ENCODE results near the gene PSMB5. TPM values are rescaled to one million over a fixed set of nuclear protein-coding genes. Genes with fewer than 3 reads are reported as not detected.
"Not testable (repeated sequence)": the region's sequence is repeated elsewhere in the genome, so short reads cannot be mapped to it uniquely, and the experiment has no call there.

The PSMB5 gene
- total RNA-seq, 1 donor = 100 TPM

DNA sequence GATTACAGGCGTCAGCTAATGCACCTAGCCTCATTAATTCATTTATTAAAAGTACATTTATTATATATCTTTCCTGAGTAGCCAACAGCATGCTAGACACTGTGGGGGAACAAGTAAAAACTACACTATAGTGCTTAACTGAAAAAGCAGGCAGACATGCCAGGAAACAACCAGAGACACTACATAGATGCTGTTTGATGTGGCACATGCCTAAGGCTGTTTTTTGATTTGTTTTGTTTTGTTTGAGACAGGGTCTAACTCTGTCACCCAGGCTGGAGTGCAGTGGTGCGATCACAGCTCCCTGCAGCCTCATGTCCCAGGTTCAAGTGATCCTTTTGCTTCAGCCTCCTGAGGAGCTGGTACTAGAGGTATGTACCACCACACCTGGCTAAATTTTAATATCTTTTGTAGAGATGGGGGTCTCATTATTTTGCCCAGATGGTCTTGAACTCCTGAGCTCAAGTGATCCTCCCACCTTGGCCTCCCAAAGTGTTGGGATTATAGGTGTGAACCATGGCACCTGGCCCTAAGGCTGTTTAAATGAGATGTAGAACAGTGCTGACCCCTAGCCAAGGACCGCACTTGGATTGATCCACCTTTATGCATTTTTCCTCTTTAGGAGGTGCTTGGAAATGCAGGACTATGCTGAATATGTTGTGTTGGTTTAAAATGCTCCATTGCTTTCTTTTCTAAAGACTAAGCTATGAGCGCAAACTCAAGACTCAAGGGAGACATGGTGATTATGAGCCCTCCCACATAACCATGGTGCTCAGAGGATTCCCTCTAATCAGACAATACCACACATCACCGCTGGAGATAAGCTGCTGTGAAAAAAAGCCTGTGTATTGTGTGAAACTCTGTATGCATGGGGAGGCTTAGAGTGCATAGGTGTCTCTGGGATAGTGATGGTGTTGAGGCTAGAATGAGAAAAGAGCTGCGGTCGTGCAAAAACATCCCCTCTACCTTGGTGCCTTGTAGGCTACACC lies 14.3 kb downstream of the PSMB5 start:
- DNase-seq (ENCODE audit: low read depth in 2 of 3, low spot score in 2 of 3) = no peak

DNA sequence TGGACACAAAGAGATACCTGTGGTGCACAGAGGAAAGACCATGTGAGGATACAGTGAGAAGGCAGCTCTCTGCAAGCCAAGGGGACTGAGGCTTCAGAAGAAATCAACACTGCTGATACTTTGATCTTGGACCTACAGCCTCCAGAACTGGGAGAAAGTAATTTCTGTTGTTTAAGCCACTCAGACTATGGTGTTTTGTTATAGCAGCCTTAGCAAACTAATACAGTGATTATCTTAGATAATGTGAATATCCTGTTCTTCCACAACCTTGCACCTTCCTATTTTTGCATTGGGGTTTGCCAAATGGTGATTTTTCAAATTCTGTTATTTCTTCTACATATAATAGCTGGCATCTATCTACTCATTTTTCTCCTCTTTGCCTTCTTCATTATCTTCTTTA lies 16.6 kb downstream of the PSMB5 start:
- no peak for DNase-seq (ENCODE audit: low read depth in 2 of 3, low spot score in 2 of 3)

- no peak for DNase-seq (ENCODE audit: low read depth in 2 of 3, low spot score in 2 of 3)
Measured at GRCh38 chr14:23017091-23017490, 17.6 kb downstream of the PSMB5 start.

DNA sequence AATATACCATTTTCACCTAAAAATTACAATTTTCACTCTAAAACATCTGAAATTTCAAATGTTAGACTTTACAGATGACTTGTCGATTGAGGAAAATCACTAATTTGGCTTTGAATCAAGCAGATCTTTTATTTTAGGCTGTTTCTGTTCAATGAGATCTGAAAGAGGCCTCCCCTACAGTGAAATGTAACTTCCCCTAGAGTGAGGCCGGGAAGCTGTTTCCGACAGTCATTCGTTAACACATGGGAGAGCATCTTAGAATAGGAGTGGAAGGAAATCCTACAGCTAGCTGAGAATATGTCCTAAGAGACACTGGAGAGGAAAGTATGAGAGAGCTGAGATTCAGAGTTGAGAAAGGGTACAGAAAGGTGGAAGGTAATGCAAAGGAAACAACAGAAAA lies 19.1 kb downstream of the PSMB5 start:
- DNase-seq (ENCODE audit: low read depth in 2 of 3, low spot score in 2 of 3) = no peak

DNA sequence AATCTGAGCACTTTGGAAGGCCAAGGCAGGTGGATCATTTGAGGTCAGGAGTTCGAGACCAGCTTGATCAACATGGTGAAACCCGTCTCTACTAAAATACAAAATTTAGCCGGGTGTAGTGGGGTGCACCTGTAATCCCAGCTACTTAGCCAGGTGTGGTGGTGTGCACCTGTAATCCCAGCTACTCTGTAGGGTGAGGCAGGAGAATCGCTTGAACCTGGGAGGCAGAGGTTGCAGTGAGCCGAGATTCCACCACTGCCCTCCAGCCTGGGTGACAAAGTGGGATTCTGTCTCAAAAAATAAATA lies 21.0 kb downstream of the PSMB5 start:
- not testable (repeated sequence) for DNase-seq (ENCODE audit: low read depth in 2 of 3, low spot score in 2 of 3)

GRCh38 chr14:23013054-23013748 lies 21.5 kb downstream of the PSMB5 start:
- no peak for DNase-seq (ENCODE audit: low read depth in 2 of 3, low spot score in 2 of 3)

GRCh38 chr14:23009939-23010726 lies 24.6 kb downstream of the PSMB5 start, which contains the start of gene C14orf93:
C14orf93 (minus strand) TSS chr14:23010143; CDS start chr14:22999023, 11,120 bp downstream.
- peak in 2 of 3 donors; percentile 73 to 76 for DNase-seq (ENCODE audit: low read depth in 2 of 3, low spot score in 2 of 3)

GRCh38 chr14:23009483-23009938 lies 25.2 kb downstream of the PSMB5 start:
- no peak for DNase-seq (ENCODE audit: low read depth in 2 of 3, low spot score in 2 of 3)

DNA sequence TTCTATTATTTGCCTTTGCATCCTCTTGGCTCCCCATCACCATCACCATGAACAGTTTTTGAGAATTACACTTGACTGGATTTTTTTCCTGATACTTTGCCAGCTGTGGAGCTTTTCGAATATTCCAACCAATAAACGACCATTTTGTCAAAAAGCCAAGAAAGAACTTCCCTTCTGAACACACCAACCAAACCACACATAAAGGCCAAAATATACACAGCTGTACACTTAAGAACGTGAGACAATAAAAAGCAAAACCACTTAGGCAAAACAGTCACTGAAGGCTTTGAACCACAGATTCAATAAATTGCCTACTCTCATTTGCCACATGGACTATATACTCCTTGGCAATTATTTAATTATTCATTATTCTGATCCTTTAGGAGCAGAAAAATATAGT lies 25.9 kb downstream of the PSMB5 start:
- no peak for DNase-seq (ENCODE audit: low read depth in 2 of 3, low spot score in 2 of 3)

GRCh38 chr14:23006544-23007419 lies 27.9 kb downstream of the PSMB5 start:
- peak; percentile 87 to 99 (median 98) for DNase-seq (ENCODE audit: low read depth in 2 of 3, low spot score in 2 of 3)

- DNase-seq (ENCODE audit: low read depth in 2 of 3, low spot score in 2 of 3) = no peak
Measured at GRCh38 chr14:23006188-23006534, 28.5 kb downstream of the PSMB5 start.

DNA sequence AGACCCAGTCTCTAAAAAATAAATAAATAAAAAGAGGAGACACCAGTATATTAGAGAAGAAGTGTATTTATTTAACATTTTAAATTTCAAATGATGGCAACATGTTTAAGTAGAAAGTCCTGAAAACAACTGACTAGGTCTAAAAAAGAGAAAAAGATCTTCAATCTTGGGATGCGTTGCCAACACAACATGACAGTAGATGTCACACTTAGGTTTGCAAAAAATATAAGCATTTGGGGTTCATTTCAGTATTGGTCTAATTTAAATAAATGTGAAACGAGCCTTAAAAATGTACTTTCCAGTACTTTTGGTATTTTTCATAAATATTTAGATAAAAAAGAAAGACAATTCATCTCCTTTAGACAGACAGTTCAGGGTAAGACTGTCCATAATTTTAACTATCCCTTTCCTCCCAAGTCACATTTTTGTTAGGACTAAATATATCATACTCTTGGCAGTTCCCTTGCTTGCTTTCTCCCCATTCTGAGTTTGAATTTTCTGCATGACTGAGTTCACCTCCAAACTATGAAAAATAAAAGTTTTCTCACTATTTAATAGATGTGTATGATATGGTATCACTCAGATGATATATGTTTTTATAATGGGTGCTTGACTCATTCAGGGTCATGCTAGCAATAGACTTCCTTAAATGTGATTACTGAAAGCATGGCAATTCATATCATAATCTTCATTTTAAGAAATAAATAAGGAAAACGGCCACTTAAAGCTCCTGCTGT lies 29.1 kb downstream of the PSMB5 start:
- DNase-seq (ENCODE audit: low read depth in 2 of 3, low spot score in 2 of 3) = no peak

- DNase-seq (ENCODE audit: low read depth in 2 of 3, low spot score in 2 of 3) = not testable (repeated sequence)
Measured at GRCh38 chr14:23004274-23004673, 30.4 kb downstream of the PSMB5 start.

GRCh38 chr14:23002592-23002991 lies 32.1 kb downstream of the PSMB5 start:
- DNase-seq (ENCODE audit: low read depth in 2 of 3, low spot score in 2 of 3) = no peak

DNA sequence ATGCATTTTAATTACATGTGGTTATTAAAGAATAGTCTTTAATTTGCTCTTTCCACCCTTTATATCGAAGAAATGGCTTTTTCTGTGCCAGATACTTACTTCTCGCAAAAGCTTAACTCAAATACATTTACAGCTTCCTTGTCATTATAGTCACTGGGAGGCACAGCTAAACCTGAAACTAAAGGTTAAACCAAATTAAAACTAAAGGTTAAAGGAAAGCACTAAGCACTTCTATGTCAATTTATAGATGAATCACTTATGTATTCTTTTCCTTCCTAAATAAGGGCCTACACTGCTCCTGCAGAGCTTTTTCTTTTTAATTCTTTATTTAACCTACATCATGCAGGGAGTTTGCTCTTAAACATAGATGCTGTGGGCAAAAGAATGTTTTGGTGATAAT lies 33.8 kb downstream of the PSMB5 start:
- no peak for DNase-seq (ENCODE audit: low read depth in 2 of 3, low spot score in 2 of 3)

DNA sequence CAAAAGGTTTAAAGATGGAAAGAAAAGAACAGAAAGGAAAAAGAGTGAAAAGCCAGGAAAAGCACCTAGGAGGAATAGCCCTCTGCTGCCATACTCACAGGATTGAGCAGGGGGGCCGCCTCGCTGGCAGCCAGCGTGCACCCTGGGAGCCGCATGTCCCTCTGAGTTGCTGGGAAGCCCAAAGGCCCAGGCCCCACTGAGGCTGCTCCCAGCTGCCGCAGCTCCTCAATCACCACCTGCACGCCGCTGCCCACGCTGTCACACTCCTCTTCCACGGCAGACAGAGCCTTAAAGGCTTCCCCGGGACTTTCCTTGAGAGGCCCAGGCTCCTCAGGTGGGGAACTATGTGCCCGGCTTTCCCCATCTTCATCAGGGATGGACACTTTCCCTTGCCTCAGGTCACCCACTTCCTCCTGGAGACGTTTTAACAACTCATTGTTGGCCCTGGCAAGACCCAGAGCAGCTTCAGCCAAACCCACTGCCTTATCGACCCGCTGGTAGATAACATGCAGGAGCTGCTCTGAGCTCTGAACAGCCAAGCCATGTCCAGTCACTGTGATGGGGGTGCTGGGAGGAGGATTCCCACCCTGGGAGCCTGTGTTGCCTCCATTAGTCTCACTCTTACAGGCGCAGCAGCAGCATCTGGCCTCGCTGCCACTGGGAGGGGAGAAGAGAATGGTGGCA lies 36.2 kb downstream of the PSMB5 start:
- no peak for DNase-seq (ENCODE audit: low read depth in 2 of 3, low spot score in 2 of 3)

DNA sequence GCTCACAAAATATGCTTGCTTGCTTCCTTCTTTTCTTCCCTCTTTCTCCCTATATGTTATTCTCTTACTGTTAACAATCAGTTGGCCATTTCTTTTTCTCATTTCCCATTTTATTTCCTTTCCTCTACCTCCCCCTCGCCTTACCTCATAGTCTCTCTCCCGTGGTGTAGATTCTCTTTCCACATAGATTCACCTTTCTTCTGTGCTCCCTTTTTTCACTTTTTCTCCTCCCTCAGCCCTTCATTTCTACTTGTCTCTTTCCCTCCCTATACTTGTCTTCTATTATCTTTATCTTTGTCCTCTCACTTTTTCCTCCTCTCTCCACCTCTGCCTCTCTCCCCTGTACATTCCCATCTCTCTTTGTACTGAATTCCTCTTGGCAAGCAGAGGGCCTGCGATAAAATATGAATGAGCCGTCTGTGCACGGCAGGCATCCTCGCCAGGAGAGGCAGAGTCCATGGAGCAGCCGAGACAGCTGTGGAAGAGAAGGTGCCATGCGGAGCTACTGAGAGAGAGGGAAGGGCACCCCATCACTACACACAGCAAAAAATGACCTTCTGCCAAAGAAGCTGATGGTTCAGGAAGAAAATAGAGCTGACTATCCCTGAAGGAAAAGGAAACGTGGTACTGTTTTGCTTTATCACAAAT lies 36.9 kb downstream of the PSMB5 start:
- DNase-seq (ENCODE audit: low read depth in 2 of 3, low spot score in 2 of 3) = no peak

All from hematopoietic multipotent progenitor cell (in vitro differentiated cells).